Neural cell (in vitro differentiated cells): ENCODE data around the gene HEXIM1. TPM values are rescaled to one million over a fixed set of nuclear protein-coding genes. Genes with fewer than 3 reads are reported as not detected.

Source experiments
- H2AFZ ChIP-seq: fragments of 200-600, 300-800 bp; sonication (generic), shearing (Covaris generic); 2 replicates; pipeline ENCODE4 v1.6.0; 2014; ENCODE audit warnings: low read depth, mild to moderate bottlenecking, antibody characterized with exemption, low read length, moderate library complexity
- H3F3A ChIP-seq: fragments of 200-600 bp; shearing (Covaris generic); 2 replicates; pipeline ENCODE4 v1.6.1; 2016; ENCODE audit warnings: mild to moderate bottlenecking, moderate library complexity, mixed read lengths, antibody characterized with exemption, low read length; ENCODE audit not compliant: insufficient read depth, poor library complexity, severe bottlenecking
- H3K27ac ChIP-seq: fragments of 200-600, 300-800 bp; sonication (generic), shearing (Covaris generic); 2 replicates; pipeline ENCODE4 v1.5.1; 2014; ENCODE audit warnings: mild to moderate bottlenecking, low read length, moderate library complexity
- H3K27me3 ChIP-seq: fragments of 300-800, 200-600 bp; sonication (generic), shearing (Covaris generic); 2 replicates; pipeline ENCODE4 v1.6.0; 2014; ENCODE audit warnings: mild to moderate bottlenecking, low read depth, low read length, moderate library complexity; ENCODE audit not compliant: insufficient read depth
- H3K36me3 ChIP-seq: fragments of 300-800, 200-600 bp; sonication (generic), shearing (Covaris generic); 2 replicates; pipeline ENCODE4 v1.5.1; 2014; ENCODE audit warnings: mild to moderate bottlenecking, antibody characterized with exemption, low read length, moderate library complexity; ENCODE audit not compliant: insufficient read depth
- H3K4me2 ChIP-seq: fragments of 300-800, 200-600 bp; sonication (generic), shearing (Covaris generic); 2 replicates; pipeline ENCODE4 v1.6.0; 2014; ENCODE audit warnings: mild to moderate bottlenecking, low read length
- H3K4me3 ChIP-seq: fragments of 300-800, 200-600 bp; sonication (generic), shearing (Covaris generic); 2 replicates; pipeline ENCODE4 v1.5.1; 2014; ENCODE audit warnings: mild to moderate bottlenecking, low read length, moderate library complexity
- H3K79me2 ChIP-seq: fragments of 200-600 bp; shearing (Covaris generic); replicated peaks from 2 replicates; pipeline ENCODE4 v1.6.0; 2014; ENCODE audit warnings: mild to moderate bottlenecking, low read length, moderate library complexity; ENCODE audit not compliant: insufficient read depth
- H3K9ac ChIP-seq: fragments of 300-800, 200-600 bp; sonication (generic), shearing (Covaris generic); 2 replicates; pipeline ENCODE4 v1.6.1; 2016; ENCODE audit warnings: mild to moderate bottlenecking, low read length, mixed read lengths
- H3K9me2 ChIP-seq: fragments of 200-600 bp; shearing (Covaris generic); 2 replicates; pipeline ENCODE4 v1.6.1; 2016; ENCODE audit warnings: mild to moderate bottlenecking, low read length, mixed read lengths; ENCODE audit not compliant: insufficient read depth
- H3K9me3 ChIP-seq: fragments of 200-600, 300-800 bp; sonication (generic), shearing (Covaris generic); 2 replicates; pipeline ENCODE4 v1.6.1; 2016; ENCODE audit warnings: mild to moderate bottlenecking, mixed run types, low read length, moderate library complexity, mixed read lengths
- H4K20me1 ChIP-seq: fragments of 200-600 bp; shearing (Covaris generic); 2 replicates; pipeline ENCODE4 v1.6.1; 2016; ENCODE audit warnings: mild to moderate bottlenecking, mixed run types; ENCODE audit not compliant: insufficient read depth
- EP300 ChIP-seq: fragments of 450-650 bp; conservative IDR thresholded peaks from 2 replicates; pipeline ENCODE4 v1.6.1; 2014; ENCODE audit warnings: antibody characterized with exemption, mild to moderate bottlenecking, moderate library complexity; ENCODE audit not compliant: poor library complexity, severe bottlenecking
- EZH2 ChIP-seq: fragments of 200-600, 300-800 bp; shearing (Covaris generic), sonication (generic); IDR thresholded peaks from 2 replicates; pipeline ENCODE4 v1.6.1; 2014; ENCODE audit warnings: antibody characterized with exemption, low read length, borderline replicate concordance, mild to moderate bottlenecking; ENCODE audit not compliant: insufficient read depth, poor library complexity, severe bottlenecking
- MXI1 ChIP-seq: fragments of 450-650 bp; conservative IDR thresholded peaks from 2 replicates; pipeline ENCODE4 v1.6.1; 2014; ENCODE audit warnings: antibody characterized with exemption, mild to moderate bottlenecking; ENCODE audit not compliant: poor library complexity, severe bottlenecking
- POLR2AphosphoS5 ChIP-seq: IDR thresholded peaks from 2 replicates; pipeline ENCODE4 v1.6.1; 2012
- RAD21 ChIP-seq: fragments of 450-650 bp; conservative IDR thresholded peaks from 2 replicates; pipeline ENCODE4 v1.6.1; 2014; ENCODE audit warnings: antibody characterized with exemption, mild to moderate bottlenecking, moderate library complexity
- SMC3 ChIP-seq: fragments of 450-650 bp; conservative IDR thresholded peaks from 2 replicates; pipeline ENCODE4 v1.6.1; 2014; ENCODE audit warnings: antibody characterized with exemption, mild to moderate bottlenecking, moderate library complexity; ENCODE audit not compliant: poor library complexity
- TAF1 ChIP-seq: IDR thresholded peaks from 2 replicates; pipeline ENCODE4 v1.6.1; 2012; ENCODE audit warnings: low read depth
- polyA plus RNA-seq: library from polyadenylated mRNA; depleted of rRNA; stranded (reverse); fragments of >200 nt; gene quantifications from 2 replicates; pipeline ENCODE4 v1.2.3, GENCODE V29; 2014
- TF ChIP-seq, protein P1 (sequence below): IDR thresholded peaks from 2 replicates; pipeline ENCODE4 v1.6.1; 2012; ENCODE audit warnings: borderline replicate concordance
- TF ChIP-seq, protein P2 (sequence below): fragments of 450-650 bp; IDR thresholded peaks from 2 replicates; pipeline ENCODE4 v1.5.1; 2014; ENCODE audit warnings: antibody characterized with exemption, mild to moderate bottlenecking, moderate library complexity; ENCODE audit not compliant: poor library complexity, severe bottlenecking

HEXIM1 gene
- polyA plus RNA-seq, 1 donor from 2014 or later = 9.0 TPM

DNA sequence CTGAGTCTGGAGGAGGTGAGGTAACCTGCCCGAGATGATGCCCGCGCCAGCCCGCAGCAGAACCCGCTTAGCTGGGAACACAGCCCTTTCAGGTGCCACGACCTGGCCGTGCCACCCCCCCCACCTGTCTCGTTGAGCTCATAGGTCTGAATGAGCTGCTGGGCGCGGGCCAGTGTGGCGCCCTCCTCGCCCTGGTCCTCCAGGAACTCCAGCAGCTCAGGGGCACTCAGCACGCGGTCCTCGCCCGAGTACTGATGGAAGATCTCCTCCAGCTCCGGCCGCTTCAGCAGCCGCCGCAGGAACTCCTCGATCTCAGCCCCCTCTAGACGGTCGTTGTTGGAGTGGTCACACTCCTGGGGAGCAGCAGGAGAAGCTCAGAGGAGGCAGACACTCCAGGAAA is 29.6 kb upstream of the HEXIM1 start:
- H2AFZ ChIP-seq = no peak overlapping the region
- H3K79me2 ChIP-seq = no peaks in the 10 kb centered on the region
- H3K27me3 ChIP-seq = no peaks in the 10 kb centered on the region
- no peak overlapping the region for H3K4me2 ChIP-seq
- H3K9ac ChIP-seq = no peak overlapping the region
- TF ChIP-seq, protein P1, sequence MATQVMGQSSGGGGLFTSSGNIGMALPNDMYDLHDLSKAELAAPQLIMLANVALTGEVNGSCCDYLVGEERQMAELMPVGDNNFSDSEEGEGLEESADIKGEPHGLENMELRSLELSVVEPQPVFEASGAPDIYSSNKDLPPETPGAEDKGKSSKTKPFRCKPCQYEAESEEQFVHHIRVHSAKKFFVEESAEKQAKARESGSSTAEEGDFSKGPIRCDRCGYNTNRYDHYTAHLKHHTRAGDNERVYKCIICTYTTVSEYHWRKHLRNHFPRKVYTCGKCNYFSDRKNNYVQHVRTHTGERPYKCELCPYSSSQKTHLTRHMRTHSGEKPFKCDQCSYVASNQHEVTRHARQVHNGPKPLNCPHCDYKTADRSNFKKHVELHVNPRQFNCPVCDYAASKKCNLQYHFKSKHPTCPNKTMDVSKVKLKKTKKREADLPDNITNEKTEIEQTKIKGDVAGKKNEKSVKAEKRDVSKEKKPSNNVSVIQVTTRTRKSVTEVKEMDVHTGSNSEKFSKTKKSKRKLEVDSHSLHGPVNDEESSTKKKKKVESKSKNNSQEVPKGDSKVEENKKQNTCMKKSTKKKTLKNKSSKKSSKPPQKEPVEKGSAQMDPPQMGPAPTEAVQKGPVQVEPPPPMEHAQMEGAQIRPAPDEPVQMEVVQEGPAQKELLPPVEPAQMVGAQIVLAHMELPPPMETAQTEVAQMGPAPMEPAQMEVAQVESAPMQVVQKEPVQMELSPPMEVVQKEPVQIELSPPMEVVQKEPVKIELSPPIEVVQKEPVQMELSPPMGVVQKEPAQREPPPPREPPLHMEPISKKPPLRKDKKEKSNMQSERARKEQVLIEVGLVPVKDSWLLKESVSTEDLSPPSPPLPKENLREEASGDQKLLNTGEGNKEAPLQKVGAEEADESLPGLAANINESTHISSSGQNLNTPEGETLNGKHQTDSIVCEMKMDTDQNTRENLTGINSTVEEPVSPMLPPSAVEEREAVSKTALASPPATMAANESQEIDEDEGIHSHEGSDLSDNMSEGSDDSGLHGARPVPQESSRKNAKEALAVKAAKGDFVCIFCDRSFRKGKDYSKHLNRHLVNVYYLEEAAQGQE = no peak
- no peak for TF ChIP-seq MXI1
- no peaks in the 10 kb centered on the region for H3K9me2 ChIP-seq
- no peak overlapping the region for H3K4me3 ChIP-seq
- no peaks in the 10 kb centered on the region for H4K20me1 ChIP-seq
- no peaks in the 10 kb centered on the region for H3K9me3 ChIP-seq
- no peak overlapping the region for H3K27ac ChIP-seq
- H3F3A ChIP-seq = no peaks in the 10 kb centered on the region
- no peaks in the 10 kb centered on the region for H3K36me3 ChIP-seq

DNA sequence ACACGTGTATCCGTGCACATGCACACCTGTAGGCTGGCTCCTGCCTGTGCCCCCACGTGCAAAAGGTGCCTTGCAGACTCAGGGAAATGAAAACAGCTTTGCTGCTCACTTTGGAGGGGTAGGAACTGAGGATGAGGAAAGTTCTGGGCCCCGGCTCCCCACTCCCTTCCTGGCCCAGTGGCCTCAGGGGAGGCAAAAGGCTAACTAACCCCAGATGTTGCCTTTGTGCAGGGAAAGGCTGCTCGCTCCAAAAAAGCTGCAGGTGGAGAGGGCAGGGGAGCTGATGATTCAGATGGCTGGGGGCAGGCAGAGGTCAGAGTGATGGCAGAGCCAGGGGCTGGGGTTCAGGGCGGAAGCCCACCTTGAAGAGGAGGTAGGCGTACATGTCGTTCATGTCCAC is 28.3 kb upstream of the HEXIM1 start:
- Histone ChIP-seq H3K27ac (no peak overlapping the region), H3K9me2 (no peaks in the 10 kb centered on the region), H2AFZ (no peak overlapping the region), H3K79me2 (no peaks in the 10 kb centered on the region), H3K9ac (no peak overlapping the region), H3K36me3 (no peaks in the 10 kb centered on the region), H3K27me3 (no peaks in the 10 kb centered on the region), H3K9me3 (no peaks in the 10 kb centered on the region), H3K4me3 (no peak overlapping the region), H3K4me2 (no peak overlapping the region), H4K20me1 (no peaks in the 10 kb centered on the region), H3F3A (no peaks in the 10 kb centered on the region)
- TF ChIP-seq EP300 (no peak), MXI1 (no peak), EZH2 (no peak), TAF1 (no peak), POLR2AphosphoS5 (no peak), RAD21 (no peak), SMC3 (no peak)
- TF ChIP-seq, protein P2, sequence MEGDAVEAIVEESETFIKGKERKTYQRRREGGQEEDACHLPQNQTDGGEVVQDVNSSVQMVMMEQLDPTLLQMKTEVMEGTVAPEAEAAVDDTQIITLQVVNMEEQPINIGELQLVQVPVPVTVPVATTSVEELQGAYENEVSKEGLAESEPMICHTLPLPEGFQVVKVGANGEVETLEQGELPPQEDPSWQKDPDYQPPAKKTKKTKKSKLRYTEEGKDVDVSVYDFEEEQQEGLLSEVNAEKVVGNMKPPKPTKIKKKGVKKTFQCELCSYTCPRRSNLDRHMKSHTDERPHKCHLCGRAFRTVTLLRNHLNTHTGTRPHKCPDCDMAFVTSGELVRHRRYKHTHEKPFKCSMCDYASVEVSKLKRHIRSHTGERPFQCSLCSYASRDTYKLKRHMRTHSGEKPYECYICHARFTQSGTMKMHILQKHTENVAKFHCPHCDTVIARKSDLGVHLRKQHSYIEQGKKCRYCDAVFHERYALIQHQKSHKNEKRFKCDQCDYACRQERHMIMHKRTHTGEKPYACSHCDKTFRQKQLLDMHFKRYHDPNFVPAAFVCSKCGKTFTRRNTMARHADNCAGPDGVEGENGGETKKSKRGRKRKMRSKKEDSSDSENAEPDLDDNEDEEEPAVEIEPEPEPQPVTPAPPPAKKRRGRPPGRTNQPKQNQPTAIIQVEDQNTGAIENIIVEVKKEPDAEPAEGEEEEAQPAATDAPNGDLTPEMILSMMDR = no peak
- TF ChIP-seq, protein P1 = no peak
